ENCODE results near the gene FAT1.
A peak's percentile ranks its signal among the peaks of the same experiment; 100 is the strongest.

Gene FAT1

DNA sequence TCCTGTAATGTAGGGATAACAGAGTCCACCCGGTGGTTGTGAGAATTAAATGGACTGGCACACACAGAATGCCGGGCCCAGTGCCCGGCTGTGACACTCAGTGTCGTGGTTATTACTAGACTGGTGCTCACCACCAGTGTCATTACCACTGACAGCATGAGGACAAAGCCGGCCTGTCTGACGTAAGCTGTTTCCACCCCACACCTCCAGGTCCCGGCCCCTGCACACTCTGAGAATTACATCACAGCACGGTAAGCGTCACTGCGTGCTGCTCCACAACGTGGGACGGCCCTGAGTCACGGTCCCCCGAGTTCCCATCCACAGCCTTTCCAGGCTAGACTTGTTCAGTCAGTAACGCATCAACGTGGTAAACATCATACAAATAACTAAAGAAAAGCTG, 22.9 kb downstream of the FAT1 start:
- DNase-seq: peak in 33 of 51 donors; percentile 13 to 77 (median 51)

DNA sequence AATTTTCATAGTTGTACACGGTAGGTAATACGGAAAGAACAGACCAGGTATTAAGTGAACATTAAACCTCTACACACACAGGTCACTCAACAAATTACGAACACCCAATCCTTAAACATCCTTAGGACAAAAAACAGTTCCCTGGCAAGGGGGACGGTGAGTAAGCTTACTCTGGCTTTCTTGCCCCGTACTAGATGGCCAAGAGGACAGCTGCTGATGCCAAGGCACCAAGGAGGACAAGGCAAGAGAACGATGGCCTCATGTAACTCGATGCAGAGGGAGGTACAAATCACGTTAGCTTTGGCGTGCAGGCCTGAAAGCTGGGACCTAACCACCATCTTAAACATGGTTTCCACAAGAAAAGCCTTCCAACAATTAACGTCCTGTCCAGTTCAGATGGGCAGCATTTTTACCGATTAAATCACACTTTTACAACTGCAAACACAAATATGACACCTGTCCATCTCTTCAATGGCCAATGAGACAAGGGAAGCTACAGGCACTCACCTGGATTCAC, 23.7 kb downstream of the FAT1 start:
- peak in 4 of 51 donors; percentile 4 to 25 (median 16) for DNase-seq

DNA sequence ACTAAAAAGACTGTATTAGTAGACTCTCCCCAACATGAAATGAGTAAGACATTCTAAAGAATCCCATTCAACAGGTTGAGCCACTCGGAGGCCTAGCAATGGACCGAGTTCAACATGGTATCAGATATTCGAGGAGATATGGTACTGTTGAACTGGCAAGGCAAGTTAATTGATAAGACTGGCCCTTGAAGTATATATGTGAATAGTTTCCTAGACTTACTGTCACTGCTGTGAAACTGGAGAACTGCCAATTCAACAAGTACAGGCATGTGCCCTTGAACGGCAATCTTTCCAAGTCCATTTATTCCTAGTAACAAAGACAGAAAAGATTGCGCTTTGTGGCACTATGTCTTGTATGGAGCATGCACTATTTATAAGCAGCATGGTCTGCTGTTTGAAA, 24.4 kb downstream of the FAT1 start:
- DNase-seq: no peak

DNA sequence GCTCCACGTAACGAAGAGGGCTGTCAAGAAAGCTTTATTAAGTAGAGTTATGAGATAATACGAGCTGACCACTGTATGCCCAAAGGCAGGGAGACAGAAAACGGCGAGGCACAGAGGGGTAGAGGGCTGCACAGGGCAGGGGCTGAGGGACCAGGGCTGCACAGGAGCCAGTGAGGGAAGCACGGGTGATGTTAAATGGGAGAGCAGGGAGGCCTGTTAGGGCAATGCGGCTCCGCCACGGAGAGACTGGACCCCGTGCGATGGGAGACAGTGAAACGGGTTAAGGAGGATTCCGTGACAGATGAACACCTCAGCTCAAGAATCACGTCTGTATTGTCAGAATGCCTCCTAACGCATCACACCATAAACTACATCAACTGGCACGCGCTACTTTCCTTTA, 25.1 kb downstream of the FAT1 start:
- no peak for DNase-seq

DNA sequence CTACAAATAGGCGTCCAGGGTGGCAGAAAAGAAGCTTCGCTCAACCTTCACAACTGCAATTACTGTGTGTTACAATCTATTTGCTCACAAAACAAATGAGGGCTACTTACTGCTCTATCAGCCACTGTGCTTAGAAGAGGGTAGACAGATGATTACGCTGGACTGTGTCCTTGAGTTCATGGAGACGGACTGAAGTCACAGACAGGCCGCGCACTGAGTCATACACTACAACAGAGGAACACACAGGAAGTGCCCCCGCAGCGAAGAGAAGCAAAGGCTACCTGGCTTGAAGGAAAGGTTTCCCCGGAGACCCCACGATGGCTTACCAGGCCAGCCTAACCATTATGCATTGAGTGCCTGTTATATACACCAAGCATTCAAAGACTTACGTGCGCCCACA, 25.6 kb downstream of the FAT1 start:
- no peak for DNase-seq

DNA sequence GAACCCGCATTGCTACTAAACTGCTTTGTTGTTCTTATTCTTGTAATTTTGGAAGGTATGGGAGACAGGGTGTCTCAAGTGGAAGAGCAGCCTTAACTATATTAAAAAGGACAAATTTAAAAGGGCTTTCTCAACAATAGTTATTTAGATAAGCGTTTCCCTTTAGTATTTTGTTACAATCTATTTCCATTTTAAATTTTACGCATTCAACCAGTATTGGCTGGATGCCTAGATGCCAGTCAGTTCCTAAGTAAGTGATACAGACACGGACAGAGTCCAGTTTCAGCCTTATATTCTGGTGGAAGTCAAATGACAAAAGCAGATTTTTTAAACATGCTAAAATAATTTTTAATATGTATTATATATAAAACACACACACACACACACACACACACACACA, 28.3 kb downstream of the FAT1 start:
- no peak for DNase-seq

DNA sequence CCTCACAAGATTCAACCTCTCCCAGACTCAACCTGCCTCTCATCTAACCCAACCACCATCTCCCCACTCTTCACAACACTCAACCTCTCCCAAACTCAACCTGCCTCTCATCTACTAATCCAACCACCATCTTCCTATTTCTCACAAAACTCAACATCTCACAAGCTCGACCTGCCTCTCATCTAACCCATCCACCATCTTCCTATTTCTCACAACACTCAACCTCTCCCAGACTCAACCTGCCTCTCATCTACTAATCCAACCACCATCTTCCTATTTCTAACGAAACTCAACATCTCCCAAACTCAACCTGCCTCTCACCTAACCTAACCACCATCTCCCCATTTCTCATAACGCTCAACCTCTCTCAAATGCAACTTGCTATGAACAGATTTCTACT, 29.8 kb downstream of the FAT1 start:
- DNase-seq: no peak

DNA sequence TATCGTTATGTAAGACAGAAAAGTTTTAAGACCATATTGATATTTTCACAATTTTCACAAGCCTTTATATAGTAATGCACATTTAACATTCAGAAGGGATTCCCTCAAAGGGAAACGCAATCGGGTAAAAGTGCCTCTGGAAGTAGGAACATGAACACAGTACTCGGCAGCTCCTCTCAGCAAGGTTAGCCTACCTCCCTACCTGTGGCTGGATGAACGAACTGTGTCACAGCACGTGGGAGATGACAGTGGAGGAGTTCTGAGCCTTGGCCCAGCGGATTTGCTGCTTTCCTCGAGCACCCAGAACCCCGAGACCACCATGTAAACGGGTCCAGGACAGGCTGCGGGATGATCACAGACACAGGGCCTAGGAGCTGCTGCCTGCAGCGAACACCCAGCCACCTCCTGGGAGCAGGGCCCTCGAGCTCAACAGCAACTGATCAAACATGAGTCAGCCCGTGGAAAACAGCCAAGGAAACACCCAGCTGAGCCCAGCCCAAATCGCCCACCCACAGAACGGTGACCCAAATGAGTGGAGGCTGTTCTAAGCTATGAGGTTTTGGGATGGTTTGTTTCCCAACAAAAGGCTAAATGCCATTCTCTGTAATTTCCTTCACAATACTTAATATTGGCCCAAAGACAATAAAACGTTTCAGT, 30.4 kb downstream of the FAT1 start:
- DNase-seq: peak in 10 of 51 donors; percentile 8 to 70 (median 26)

DNA sequence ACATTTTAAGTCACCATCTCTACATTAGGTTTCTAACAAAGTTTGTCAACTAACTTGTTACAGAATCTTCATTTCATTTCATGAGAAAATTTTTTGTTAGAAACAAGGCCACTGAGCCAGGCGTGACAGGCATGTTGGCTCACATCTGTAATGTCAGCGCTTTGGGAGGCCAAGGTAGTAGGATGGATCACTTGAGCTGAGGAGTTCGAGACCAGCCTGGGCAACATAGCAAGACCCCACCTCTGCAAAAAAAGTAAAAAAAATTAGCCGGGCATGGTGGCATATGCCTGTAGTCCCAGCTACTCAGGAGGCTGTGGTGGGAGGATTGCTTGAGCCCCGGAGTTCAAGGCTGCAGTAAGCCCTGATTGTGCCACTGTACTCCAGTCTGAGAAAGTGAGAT, 32.3 kb downstream of the FAT1 start:
- no peak for DNase-seq

DNA sequence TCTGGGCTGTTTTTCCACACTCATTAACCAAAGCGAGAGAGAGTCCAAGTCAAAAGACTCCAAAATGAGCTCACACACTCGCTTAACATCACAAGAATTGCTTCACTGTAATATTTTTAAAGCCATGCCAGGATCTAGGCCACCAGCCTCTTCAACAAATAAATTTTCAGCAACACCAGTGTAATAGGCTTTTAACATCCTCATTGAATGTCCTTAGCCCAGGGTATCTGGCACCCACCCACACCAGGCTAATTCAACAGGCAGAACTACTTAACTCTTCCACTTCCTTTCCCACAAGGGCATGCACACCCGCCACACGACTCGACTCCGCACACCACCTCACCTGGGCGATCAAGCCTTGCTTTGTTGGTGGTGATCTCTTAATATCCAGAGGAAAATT, 34.2 kb downstream of the FAT1 start:
- DNase-seq: no peak

DNA sequence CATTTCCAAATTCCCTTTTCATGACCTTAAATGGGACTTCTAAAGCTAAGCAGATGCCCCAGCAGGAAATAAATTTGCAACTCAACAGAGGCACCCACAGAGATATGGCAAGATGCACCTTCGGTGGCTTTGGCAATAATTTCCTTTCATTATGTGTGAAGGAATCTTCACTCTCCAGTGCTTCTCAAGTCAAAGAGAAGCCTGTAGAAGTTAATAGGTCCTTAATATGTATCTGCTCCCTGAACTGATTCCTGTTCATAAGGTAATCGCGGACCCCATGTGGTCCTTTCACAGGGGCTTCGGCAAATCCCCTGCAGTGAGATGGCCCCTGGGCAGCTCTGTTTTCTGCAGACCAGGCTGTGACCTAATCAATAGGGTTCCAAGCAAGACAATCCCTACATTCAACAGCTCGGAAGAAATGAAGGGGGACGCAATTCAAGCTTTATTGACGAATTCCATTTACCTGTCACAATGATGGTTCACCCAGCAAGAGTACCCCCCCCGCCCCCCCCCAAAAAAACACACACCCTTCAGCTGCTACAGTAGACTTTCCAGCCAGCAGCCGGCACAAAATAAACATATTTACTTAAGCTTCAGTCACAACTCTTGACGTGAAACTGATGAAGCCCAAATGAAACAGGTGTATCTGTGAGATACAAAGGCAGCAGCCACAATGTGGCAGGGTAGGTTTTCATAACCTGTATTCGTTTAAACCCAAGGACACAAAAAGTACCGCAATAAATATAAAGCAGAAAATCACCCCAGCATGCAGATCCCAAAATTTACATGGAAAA, 35.3 kb downstream of the FAT1 start:
- DNase-seq: no peak

DNA sequence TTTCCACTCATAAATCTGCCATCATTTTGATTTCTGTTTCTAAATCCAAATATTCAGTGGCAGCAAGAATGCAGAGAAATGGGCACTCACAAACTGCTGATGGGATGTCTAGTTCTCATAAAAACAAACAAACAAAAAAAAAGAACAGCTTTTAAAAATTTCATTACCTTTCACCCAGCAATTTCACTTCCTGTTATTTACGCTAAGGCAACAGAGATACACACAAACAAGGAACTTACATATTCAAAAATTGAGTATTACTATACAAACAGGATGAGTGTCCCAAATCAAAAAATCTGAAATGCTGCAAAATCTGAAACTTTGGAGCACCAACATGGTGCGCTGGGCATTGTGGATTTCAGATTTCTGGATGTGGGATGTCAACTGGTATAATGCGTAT, 36.4 kb downstream of the FAT1 start:
- no peak for DNase-seq

DNA sequence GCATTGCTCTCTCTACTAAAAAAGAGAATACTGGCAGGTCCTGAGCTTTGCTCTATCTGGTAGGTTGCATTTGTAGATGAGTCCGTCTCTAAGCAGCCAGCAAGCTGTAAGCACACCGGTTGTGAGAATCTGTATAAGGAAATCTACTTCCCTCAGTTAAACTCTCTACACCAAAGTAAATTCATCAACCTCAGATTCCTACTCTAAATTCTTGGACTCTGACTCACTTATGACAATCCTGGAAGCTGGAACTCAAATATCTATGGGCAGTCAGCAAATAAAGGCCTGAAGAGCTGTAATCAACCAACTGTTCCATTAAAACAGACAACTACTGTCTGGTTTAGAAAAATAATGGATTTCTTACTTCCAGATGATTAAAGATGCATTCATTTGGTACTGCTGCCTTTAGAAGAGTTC, 37.9 kb downstream of the FAT1 start:
- DNase-seq: no peak

DNA sequence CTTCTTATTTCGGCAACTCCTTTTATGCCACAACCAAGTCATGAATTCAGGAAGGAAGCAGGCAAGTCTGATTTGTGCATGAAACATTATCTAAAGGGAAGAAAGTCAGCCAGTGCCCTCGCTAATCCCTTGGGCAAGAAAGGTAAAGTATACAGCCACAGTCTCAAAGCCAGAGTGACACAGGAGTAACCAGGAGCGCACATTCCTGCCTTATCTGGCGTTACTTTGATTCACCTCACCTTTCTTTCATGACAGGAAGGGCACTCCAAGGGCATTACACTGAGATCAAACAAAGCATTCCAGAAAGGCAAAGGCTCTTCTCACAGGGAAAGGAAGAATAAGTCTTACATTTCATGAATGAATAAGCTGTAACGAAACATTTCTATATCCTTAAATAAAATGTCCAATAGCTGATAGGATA, 38.8 kb downstream of the FAT1 start:
- no peak for DNase-seq

DNA sequence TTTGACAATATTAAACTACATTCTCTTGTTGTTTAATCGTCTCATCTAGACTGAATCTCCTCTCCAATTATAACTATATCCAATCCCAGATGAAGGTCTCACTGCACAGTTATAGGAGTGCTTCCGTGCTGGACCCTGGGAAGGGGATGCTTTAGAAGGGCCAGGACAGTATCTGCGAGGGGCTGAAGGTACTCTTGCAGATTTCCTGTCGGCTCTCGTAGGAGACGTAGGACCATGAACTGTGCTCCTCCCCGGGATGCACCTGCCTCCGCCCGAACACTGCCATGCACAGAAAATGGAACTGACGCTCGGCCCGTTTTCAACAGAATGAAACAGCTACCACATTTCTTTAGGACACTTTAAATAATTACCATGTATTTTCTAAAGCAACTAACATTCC, 39.4 kb downstream of the FAT1 start:
- no peak for DNase-seq

DNA sequence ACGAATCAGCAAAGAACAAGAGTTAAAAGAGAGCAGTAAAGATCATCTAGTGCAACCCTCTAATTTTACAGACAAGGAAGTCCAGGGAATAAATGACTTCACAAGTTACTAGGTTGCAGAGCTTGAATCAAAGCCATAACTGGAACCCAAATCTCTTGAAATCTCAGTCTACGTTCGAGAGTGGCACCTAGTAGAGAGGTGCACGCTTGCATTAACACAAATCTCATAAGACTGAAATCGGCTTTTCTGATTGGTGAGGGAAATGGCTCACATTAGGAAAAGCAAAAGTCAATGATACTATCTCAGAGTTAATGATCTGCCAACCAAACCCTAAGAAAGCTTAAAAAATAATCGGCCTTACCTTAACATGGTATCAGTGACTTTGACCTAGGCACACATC, 43.0 kb downstream of the FAT1 start:
- DNase-seq: no peak

DNA sequence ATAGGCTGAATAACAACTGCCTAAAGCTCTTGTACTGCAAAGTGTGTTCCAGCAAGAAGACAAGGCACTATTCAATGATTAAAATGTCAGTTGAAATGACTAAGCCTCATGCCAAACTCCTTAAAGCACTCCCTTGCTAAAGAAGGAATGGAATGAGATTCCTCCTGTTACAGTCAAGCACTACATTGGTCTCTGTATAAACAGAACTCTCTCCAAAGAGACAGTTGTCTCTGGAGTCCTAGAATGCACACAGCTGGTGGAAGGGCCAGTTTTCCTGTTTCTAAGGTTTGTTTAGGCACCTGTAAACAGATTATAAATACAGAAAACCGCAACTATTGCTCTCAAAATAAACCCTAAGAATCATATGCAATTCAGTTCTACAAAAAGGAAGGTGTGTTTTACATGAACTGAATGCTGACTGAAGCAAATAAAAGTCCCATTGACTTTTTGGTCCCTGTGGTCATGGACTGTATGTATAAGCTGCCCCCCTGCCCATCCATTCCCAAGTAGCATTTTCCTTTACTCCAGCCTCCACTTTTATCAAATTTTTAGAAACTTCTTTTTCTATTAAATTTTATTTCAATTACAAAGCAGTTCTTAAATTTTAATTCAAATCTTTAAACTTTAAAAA, 47.0 kb downstream of the FAT1 start:
- DNase-seq: no peak

DNA sequence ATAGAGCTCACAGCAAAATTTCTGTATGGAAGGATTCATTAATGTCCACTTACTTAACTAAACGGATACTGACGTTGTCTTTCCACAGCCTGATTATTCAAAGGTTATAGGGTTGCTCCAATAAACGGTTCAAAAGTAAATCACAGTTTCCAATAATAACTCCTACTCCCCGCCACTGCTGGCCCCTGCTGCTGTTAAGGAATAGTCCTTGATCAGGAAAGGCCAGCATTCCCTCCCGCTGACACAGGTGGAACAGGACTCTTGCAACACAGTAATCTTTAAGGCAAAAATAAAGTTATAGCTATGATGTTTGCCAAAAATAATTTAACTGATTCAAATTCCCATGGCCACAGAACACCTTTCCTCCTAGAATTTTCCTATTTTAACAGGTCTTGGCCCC, 53.9 kb downstream of the FAT1 start:
- DNase-seq: no peak

DNA sequence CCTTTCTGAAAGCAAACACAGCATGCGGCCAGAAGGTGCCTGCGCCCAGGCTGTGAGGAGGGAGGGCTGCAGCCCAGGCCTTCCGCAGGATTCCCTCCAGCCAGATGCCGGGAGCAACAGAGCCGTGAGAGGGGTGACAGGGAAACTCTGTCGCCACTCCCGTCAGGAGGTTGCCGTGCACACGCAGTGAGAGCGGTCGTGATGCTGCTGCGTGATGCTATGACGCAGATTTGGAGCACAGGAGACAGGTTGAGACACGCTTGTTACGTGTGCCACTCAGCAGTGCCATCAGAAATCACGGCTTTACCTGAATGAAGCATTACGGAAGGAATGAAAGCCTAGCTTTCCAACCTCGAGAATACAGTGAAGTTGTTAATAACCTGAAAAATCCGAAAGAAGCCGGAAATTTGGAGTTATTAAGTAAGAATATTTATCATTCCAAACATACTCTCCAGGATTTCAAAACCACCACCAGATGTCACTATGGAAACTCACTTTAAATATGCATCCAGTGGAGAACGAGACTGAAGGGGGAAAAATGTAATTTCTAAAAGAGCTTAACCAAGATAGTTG, 54.4 kb downstream of the FAT1 start:
- DNase-seq: peak in 4 of 51 donors; percentile 10 to 64 (median 17)

DNA sequence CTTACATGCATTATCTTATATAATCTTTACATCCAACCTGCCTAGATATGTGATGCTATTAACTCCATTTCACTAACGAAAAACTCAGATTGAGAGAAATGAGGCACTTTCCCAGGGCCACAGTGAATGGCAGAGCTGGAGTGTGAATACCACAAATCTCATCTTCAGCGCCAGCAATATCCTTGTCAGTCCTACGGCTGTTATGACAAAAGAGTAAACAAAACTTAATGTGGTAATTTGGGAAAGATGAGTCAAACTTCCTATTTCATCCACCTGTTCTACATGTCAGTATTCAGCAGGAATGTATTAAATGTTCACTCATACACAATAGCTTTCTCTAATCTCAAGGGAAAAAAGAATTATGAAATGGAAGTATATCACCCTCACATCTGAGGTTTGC, 56.9 kb downstream of the FAT1 start:
- DNase-seq: no peak

DNA sequence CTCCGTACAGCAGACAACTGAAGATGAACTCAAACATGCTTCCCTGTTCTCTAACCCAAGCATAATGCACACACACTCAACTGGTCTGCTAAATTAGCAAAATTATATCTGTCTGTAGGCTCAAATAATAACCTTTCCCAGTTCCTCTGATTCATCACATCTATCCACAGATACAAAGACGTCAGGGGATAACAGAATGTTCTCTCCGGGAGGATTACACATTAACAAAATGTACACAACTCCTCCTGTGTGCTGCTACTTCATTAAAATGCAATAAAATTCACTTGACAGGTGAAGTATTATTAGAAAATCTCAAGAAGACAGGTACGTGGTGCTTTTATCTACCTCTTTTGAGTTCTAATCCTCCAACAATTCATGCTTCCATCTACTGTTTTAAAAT, 57.4 kb downstream of the FAT1 start:
- peak in 1 of 51 donors; percentile 11 for DNase-seq

DNA sequence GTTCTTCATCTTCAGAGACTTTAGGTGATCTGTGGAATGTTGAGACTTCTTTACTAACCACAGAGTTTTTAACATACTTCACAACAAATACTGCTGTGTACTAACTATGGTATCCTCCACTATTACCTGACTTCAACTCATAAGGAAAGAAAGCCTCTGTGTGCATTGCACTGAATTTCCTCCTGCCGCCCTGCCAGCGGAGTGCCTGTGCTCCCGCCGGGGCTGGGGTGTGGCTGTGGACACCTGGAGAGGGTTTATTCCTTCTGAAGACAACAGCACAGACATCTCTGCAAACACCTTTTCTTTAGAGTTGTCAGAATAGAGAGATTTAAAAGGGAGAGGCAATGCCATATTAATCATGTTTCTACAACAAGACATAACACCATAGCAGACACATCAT, 63.3 kb downstream of the FAT1 start:
- no peak for DNase-seq
